Cardiac muscle cell (in vitro differentiated cells and primary cell): ENCODE results near the gene FNIP1. TPM values are rescaled to one million over a fixed set of nuclear protein-coding genes. Genes with fewer than 3 reads are reported as not detected.
"Not testable (repeated sequence)": the region's sequence is repeated elsewhere in the genome, so short reads cannot be mapped to it uniquely, and the experiment has no call there.

Source experiments
- DNase-seq, 2 donors: peaks; one replicate each; pipeline versions ENCODE4 v3.0.0 to v3.0.0-alpha.2; 2010 to 2017; ENCODE audit warnings: low read depth in 1 of 2, low spot score in 1 of 2
- H3K27ac ChIP-seq: fragments of 200-600 bp; sonication (generic); 2 replicates; pipeline ENCODE4 v1.5.1; 2016
- H3K27me3 ChIP-seq: fragments of 200-600 bp; sonication (generic); 2 replicates; pipeline ENCODE4 v1.6.0; 2016; ENCODE audit warnings: control low read depth
- H3K36me3 ChIP-seq: fragments of 200-600 bp; sonication (generic); 2 replicates; pipeline ENCODE4 v1.5.1; 2016; ENCODE audit warnings: control low read depth
- H3K4me1 ChIP-seq: fragments of 200-600 bp; sonication (generic); 2 replicates; pipeline ENCODE4 v1.8.1; 2017; ENCODE audit warnings: low read depth, mild to moderate bottlenecking, mixed run types
- H3K4me3 ChIP-seq: fragments of 200-600 bp; sonication (generic); 2 replicates; pipeline ENCODE4 v1.5.1; 2016; ENCODE audit warnings: mild to moderate bottlenecking
- H3K9me3 ChIP-seq: fragments of 200-600 bp; sonication (generic); 2 replicates; pipeline ENCODE4 v1.5.1; 2017; ENCODE audit warnings: low read depth, mild to moderate bottlenecking, control low read depth
- polyA plus RNA-seq: library from polyadenylated mRNA; unstranded; fragments of >200 nt; fragmentation: Nextera tagmentation; extraction: Ambion mirVana; gene quantifications from 2 replicates; pipeline ENCODE4 v1.2.1, GENCODE V29; 2016
- total RNA-seq: library from RNA; depleted of rRNA; stranded (reverse); fragments of >200 nt; gene quantifications from 2 replicates; pipeline ENCODE4 v1.2.3, GENCODE V29; 2016
- TF ChIP-seq, protein P1 (sequence below): IDR thresholded peaks from 2 replicates; pipeline ENCODE4 v1.5.1; 2012; ENCODE audit warnings: low read depth, mild to moderate bottlenecking, low read length

Gene FNIP1
- total and polyA plus RNA-seq, 2 experiments from 2014 or later: 10.1 to 24.4 TPM

DNA sequence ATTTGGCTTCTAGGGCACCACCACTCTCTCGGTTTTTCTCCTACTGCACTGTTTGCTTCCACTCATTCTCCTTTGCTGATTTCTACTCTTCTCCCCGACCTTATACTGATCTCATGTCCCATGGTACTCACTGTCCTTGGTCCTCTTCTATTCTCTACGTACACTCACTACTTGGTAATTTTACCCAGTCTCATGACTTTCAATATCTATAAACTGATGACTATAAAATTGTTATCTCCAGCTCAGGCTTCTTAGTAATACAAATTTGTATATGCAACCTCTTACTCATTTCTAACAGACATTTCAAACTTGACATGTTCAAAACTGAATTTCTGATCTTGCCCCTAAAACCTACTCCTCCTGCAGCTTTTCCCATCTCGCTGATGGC, 165.9 kb downstream of the FNIP1 start:
- Histone ChIP-seq H3K27ac (no peak overlapping the region), H3K36me3 (no peaks in the 10 kb centered on the region), H3K27me3 (no peaks in the 10 kb centered on the region), H3K9me3 (no peaks in the 10 kb centered on the region), H3K4me1 (peaks cover 16% of the 10 kb centered on the region), H3K4me3 (no peak overlapping the region)
- DNase-seq: no peak
- TF ChIP-seq, protein P1, sequence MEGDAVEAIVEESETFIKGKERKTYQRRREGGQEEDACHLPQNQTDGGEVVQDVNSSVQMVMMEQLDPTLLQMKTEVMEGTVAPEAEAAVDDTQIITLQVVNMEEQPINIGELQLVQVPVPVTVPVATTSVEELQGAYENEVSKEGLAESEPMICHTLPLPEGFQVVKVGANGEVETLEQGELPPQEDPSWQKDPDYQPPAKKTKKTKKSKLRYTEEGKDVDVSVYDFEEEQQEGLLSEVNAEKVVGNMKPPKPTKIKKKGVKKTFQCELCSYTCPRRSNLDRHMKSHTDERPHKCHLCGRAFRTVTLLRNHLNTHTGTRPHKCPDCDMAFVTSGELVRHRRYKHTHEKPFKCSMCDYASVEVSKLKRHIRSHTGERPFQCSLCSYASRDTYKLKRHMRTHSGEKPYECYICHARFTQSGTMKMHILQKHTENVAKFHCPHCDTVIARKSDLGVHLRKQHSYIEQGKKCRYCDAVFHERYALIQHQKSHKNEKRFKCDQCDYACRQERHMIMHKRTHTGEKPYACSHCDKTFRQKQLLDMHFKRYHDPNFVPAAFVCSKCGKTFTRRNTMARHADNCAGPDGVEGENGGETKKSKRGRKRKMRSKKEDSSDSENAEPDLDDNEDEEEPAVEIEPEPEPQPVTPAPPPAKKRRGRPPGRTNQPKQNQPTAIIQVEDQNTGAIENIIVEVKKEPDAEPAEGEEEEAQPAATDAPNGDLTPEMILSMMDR: no peak

DNA sequence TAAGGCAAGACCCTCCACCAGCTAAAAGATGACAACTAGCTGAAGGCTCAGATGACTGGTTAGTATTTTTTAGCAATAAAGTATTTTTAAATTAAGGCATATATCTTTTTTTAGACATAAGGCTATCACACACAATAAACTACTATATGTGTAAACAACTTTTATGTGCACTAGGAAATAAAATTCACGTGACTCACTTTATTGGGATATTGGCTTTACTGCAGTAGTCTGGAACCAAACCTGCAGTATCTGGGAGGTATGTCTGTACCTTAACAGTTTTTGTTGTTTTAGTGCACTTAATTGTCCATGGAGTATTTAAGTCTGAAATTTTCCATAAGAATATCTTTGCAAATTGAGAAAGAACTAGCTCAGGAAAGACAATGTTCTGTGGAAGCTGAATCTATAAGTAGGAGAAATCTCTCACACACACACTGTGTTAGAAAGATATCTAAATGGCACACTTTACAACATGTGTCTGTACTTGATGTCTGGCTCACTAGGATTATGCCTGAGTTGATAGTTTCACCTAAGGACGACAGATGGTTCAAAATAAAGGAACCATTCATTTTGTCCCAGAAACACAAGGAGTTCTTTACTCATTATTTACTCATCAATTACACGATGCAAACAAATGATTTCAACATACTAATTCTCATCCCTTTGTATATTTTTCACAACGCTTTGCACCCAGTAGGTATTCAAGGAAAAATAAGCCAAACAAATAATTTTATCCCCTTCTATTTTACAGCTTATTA, 166.4 kb downstream of the FNIP1 start:
- no peak for DNase-seq
- no peak overlapping the region for H3K27ac ChIP-seq
- H3K27me3 ChIP-seq: no peaks in the 10 kb centered on the region
- H3K9me3 ChIP-seq: no peaks in the 10 kb centered on the region
- H3K4me1 ChIP-seq: peaks cover 16% of the 10 kb centered on the region
- H3K4me3 ChIP-seq: no peak overlapping the region
- TF ChIP-seq, protein P1: no peak
- H3K36me3 ChIP-seq: no peaks in the 10 kb centered on the region

DNA sequence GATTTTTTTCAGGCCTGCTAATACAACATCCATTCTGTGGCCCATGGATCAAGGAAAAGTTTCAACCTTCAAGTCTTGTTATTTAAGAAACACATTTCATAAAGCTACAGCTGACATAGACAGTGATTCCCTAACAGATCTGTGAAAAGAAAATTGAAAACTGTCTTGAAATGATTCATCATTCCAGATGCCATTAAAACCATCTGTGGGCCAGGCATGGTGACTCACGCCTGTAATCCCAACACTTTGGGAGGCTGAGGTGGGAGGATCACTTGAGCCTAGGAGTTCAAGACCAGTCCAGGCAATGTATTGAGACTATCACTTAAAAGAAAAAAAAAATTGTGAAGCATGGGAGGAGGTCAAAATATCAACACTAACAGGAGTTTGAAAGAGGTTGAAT, 167.8 kb downstream of the FNIP1 start:
- no peaks in the 10 kb centered on the region for H3K9me3 ChIP-seq
- H3K27me3 ChIP-seq: no peaks in the 10 kb centered on the region
- no peak for DNase-seq
- no peak overlapping the region for H3K4me3 ChIP-seq
- TF ChIP-seq, protein P1: no peak
- H3K36me3 ChIP-seq: no peaks in the 10 kb centered on the region
- H3K4me1 ChIP-seq: peaks cover 15% of the 10 kb centered on the region
- H3K27ac ChIP-seq: no peak overlapping the region

- no peaks in the 10 kb centered on the region for H3K9me3 ChIP-seq
- H3K4me3 ChIP-seq: no peak overlapping the region
- TF ChIP-seq, protein P1: no peak
- no peak overlapping the region for H3K27ac ChIP-seq
- peaks cover 3% of the 10 kb centered on the region for H3K36me3 ChIP-seq
- peaks cover 3% of the 10 kb centered on the region for H3K4me1 ChIP-seq
- no peak for DNase-seq
- H3K27me3 ChIP-seq: no peaks in the 10 kb centered on the region
Measured at GRCh38 chr5:131627207-131627865, 169.5 kb downstream of the FNIP1 start.

GRCh38 chr5:131622633-131623032, 174.2 kb downstream of the FNIP1 start:
- H3K9me3 ChIP-seq: no peaks in the 10 kb centered on the region
- no peaks in the 10 kb centered on the region for H3K4me1 ChIP-seq
- peak in 1 of 2 donors; percentile 64 for DNase-seq
- peaks cover 3% of the 10 kb centered on the region for H3K36me3 ChIP-seq
- H3K27me3 ChIP-seq: no peaks in the 10 kb centered on the region
- TF ChIP-seq, protein P1: no peak
- H3K27ac ChIP-seq: no peak overlapping the region
- no peak overlapping the region for H3K4me3 ChIP-seq

- not testable (repeated sequence) for H3K27ac ChIP-seq, H3K9me3 ChIP-seq, H3K36me3 ChIP-seq, H3K27me3 ChIP-seq, H3K4me1 ChIP-seq, H3K4me3 ChIP-seq, DNase-seq
Measured at GRCh38 chr5:131621164-131621563, 175.7 kb downstream of the FNIP1 start.
